SU-DHL-6 (cell line): ENCODE results near the gene TALDO1.

Experiments
- EZH2phosphoT487 ChIP-seq: fragments of 200-600 bp; sonication (generic), shearing (Covaris generic); conservative IDR thresholded peaks from 2 replicates; pipeline ENCODE4 v1.6.1; 2018; ENCODE audit warnings: mild to moderate bottlenecking, antibody characterized with exemption, low read length, moderate library complexity, mixed read lengths
- TF ChIP-seq, protein P1 (sequence below): fragments of 200-600 bp; sonication (generic); IDR thresholded peaks from one replicate; pipeline ENCODE4 v1.5.1; 2017; ENCODE audit warnings: antibody characterized with exemption, mild to moderate bottlenecking, low read length, moderate library complexity; ENCODE audit not compliant: insufficient read depth, poor library complexity, severe bottlenecking

DNA sequence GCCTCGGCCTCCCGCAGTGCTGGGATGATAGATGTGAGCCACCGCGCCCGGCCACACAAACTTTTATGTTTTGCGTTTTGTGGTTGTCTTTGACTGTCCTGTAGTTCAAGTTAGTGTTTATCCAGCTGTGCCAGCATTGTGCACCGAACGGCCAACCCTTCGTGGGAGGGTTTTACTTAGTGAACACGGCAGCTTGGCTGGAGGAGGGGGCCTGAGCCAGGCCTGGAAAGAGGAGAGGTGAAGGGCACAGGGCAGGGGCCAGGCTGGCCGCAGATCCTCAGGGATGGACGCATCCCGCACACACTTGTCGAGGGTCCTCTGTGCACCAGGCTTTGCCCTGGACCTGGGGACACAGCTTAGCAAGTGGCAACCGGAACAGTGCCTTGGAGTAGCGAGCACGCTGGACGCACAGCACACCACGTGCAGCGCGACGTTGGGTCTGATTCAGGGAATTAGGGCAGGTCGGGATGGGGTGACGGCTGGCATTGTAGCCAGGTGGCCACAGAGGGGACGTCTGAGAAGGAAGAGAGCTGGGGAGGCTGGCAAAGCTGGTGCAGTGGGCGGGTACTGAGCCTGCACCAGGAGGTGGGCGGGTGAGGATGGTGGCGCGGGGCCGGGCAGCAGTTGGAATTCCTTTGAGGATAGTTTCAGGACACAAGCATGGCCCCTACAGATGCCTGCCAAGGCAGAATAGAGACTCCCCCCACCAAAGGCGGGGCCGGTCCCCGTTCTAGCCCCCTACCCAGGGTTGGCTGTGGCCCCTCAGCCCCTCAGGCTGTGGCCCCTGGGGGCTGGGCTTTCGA is 27.8 kb upstream of the TALDO1 start:
- TF ChIP-seq, protein P1, sequence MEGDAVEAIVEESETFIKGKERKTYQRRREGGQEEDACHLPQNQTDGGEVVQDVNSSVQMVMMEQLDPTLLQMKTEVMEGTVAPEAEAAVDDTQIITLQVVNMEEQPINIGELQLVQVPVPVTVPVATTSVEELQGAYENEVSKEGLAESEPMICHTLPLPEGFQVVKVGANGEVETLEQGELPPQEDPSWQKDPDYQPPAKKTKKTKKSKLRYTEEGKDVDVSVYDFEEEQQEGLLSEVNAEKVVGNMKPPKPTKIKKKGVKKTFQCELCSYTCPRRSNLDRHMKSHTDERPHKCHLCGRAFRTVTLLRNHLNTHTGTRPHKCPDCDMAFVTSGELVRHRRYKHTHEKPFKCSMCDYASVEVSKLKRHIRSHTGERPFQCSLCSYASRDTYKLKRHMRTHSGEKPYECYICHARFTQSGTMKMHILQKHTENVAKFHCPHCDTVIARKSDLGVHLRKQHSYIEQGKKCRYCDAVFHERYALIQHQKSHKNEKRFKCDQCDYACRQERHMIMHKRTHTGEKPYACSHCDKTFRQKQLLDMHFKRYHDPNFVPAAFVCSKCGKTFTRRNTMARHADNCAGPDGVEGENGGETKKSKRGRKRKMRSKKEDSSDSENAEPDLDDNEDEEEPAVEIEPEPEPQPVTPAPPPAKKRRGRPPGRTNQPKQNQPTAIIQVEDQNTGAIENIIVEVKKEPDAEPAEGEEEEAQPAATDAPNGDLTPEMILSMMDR = no peak
- TF ChIP-seq EZH2phosphoT487 = no peak
